ENCODE results near the gene ADAM12.

Gene ADAM12

DNA sequence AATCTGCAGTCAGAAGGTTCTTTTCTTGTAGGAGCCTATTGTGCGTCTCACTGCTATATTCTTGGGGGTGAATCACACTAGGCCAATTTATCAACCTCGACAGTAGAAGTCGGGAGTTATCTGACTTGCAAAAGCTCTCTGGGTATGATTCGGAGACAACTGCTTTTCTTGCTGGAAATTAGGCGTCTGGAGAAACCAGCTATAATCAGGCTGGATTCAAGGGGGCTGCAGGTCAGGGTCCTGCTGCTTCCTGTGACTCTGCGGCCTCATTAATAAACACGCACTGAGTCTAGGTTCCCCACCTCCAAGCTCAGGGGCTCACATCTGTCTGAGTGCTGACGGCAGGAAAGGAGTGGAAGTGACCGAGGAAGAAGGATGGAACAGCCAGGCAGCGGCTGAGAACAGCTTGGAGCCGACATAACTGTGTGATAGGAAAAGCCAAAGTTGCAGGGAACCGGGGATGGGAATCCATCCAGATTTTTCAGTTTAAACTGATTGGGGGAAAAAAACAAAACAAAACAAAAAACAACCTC is 307.3 kb downstream of the ADAM12 start:
- H3K36me3 ChIP-seq (ENCODE audit: insufficient read depth, low read length): no peaks in the 10 kb centered on the region
- H3K9ac ChIP-seq (ENCODE audit: low read depth, low read length): no peak overlapping the region
- no peaks in the 10 kb centered on the region for H3K4me1 ChIP-seq (ENCODE audit: insufficient read depth, low read length)
- no peaks in the 10 kb centered on the region for H3K9me3 ChIP-seq (ENCODE audit: control insufficient read depth, insufficient read depth, low read length)

DNA sequence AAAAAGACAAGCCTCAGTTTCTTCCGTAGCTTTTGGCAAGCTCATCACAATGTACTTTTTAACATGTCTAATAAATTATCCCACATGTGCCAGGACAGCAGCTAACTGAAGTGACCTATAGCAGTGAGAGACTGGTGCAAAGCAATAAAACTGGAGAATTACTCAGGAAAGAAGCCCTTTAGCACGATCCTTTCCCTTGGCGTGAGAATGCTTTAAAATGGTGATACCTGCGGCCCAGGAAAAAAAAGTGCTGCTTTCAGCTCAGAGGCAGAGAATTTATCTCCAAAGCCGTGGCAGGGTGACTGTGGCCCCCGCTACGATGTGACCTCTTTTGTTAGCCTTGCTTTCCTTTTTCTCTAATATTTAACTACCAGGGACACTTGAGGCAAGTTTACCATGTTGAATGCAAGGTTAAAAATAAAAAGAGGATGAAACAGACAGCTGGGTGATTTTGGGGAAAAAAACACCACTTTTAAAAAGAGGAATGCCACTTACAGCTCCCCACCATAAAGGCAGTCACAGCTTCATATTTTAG is 307.9 kb downstream of the ADAM12 start:
- no peak overlapping the region for H3K9ac ChIP-seq (ENCODE audit: low read depth, low read length)
- H3K4me1 ChIP-seq (ENCODE audit: insufficient read depth, low read length): no peaks in the 10 kb centered on the region
- no peaks in the 10 kb centered on the region for H3K9me3 ChIP-seq (ENCODE audit: control insufficient read depth, insufficient read depth, low read length)
- H3K36me3 ChIP-seq (ENCODE audit: insufficient read depth, low read length): no peaks in the 10 kb centered on the region

DNA sequence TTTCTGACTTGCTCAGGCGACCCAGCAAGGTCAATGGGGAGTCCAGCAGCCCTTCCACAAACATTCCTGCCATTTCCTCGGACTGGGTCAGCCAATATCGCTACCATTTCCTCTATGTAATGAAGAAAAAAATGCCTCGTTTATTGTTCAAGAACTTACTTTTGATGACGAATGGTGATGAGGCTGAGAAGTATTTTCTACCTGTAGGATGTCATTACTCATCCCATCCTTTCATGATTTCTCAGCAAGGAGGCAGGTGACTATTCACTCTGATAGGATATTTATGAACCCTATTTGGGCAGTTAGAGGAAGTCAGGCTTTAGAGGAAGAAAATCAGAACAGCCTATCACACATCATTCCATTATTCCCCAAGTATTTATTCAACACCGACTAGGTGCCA is 313.3 kb downstream of the ADAM12 start:
- no peaks in the 10 kb centered on the region for H3K4me1 ChIP-seq (ENCODE audit: insufficient read depth, low read length)
- H3K36me3 ChIP-seq (ENCODE audit: insufficient read depth, low read length): no peaks in the 10 kb centered on the region
- no peaks in the 10 kb centered on the region for H3K9me3 ChIP-seq (ENCODE audit: control insufficient read depth, insufficient read depth, low read length)
- no peak overlapping the region for H3K9ac ChIP-seq (ENCODE audit: low read depth, low read length)

DNA sequence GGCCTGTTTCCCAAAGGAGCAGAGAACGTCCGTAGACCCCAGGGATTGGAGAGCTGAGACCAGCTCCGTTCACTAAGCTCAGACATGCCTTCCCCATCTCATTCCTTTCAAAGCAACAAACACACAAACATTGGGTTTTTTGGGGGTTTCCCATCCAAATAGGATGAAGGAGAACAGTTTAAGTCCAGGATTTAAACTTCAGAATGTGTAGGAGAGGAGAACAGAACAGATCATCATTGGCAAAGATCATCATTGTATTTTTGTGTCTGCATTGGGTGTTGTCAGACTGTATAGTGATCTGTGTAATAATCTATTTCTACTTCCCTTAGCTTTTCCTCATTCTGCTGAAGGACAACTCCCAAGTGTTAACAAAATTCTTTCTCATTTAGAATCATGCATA is 314.0 kb downstream of the ADAM12 start:
- no peaks in the 10 kb centered on the region for H3K36me3 ChIP-seq (ENCODE audit: insufficient read depth, low read length)
- no peak overlapping the region for H3K9ac ChIP-seq (ENCODE audit: low read depth, low read length)
- no peaks in the 10 kb centered on the region for H3K4me1 ChIP-seq (ENCODE audit: insufficient read depth, low read length)
- H3K9me3 ChIP-seq (ENCODE audit: control insufficient read depth, insufficient read depth, low read length): no peaks in the 10 kb centered on the region

DNA sequence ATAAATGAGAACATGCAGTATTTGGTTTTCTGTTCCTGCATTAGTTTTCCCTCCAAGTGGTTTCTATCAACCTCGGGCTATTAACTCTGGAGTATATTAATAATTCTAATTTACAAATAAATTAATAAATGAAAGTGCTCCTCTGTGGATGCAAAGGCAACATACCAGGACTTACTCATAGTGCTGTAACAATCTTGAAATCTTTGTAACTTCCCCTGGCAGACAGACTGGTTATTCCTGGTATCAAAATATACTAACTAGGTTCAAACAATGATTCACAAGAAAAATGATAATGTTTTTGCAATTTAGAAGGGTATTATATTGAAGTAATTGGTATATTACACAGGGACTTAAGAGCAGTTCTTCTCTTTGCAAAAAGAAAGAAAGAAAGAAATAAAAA is 314.7 kb downstream of the ADAM12 start:
- no peaks in the 10 kb centered on the region for H3K36me3 ChIP-seq (ENCODE audit: insufficient read depth, low read length)
- no peaks in the 10 kb centered on the region for H3K9me3 ChIP-seq (ENCODE audit: control insufficient read depth, insufficient read depth, low read length)
- no peak overlapping the region for H3K9ac ChIP-seq (ENCODE audit: low read depth, low read length)
- H3K4me1 ChIP-seq (ENCODE audit: insufficient read depth, low read length): no peaks in the 10 kb centered on the region

DNA sequence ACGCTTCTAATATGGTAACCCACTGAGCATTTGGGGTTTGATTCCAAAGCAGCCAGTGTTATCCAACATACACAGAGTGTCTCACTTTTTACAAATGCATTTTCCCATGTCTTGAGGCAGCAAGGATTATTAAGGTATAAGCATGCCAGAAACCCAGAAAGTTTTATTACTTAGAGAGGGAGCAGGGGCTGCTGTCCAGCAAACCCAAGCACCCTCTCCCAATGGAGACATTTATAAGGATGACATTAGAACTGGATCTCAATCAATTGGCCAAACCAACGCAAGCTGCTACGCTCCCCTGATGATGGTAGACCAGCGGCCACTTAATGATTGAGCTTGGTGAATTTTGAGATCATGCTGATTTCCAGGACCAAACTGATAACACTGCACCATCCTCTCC is 315.7 kb downstream of the ADAM12 start:
- Histone ChIP-seq H3K4me1 (ENCODE audit: insufficient read depth, low read length) (no peaks in the 10 kb centered on the region), H3K36me3 (ENCODE audit: insufficient read depth, low read length) (no peaks in the 10 kb centered on the region), H3K9ac (ENCODE audit: low read depth, low read length) (no peak overlapping the region), H3K9me3 (ENCODE audit: control insufficient read depth, insufficient read depth, low read length) (no peaks in the 10 kb centered on the region)

DNA sequence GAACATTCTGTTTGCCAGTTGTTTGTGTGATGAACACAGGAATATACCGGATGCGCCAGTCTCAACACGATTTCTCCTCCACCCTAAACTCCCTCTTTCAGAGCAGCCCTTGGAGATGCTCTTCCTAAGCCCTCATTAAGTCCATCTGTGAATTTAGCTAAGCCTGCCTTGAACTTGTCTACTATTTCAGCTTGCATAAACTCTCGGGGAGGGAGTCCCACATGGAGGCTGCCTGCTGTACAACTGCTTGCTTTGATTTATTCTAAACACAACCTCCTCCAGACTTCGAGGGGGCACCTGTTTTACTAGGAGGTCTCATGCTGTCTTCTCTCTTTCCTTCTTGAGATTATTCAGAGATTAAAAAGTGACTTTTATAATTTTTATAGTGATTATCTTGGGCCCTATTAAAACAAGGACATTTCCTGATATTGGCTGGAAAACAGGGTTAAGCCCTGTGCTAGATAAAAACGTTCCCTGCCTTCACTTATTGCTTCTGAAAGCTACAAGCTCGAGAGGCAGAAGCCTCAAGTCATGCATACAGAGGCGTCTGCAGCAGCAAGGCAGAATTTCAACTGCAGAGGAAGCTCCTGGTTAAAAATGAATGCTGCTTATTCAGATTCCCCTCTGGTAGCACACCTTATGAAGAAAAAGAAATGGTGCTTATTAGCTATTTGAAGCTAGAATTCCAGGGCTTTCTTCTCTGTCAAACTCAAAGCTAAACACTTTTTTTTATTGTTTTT is 317.6 kb downstream of the ADAM12 start:
- Histone ChIP-seq H3K9me3 (ENCODE audit: control insufficient read depth, insufficient read depth, low read length) (no peaks in the 10 kb centered on the region), H3K9ac (ENCODE audit: low read depth, low read length) (no peak overlapping the region), H3K4me1 (ENCODE audit: insufficient read depth, low read length) (no peaks in the 10 kb centered on the region), H3K36me3 (ENCODE audit: insufficient read depth, low read length) (no peaks in the 10 kb centered on the region)

DNA sequence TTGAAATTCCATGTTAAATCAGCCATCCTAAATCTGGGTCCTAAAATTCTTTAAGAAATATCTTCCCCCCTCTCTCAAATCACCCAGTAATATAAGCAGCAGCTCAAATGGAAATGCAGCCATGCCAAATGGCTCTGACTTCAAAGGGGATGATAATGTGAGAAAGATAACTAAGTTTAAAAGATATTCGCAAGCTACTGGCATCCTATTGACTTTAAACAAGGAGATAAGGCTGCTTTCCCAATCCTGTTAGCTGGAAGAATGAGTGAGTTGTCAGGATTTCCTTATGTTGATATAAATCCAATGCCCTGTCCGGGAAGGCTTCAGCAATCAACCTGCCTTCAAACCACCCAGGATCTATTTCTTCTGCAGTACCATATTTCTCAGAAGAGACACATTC is 320.0 kb downstream of the ADAM12 start:
- Histone ChIP-seq H3K4me1 (ENCODE audit: insufficient read depth, low read length) (no peaks in the 10 kb centered on the region), H3K9me3 (ENCODE audit: control insufficient read depth, insufficient read depth, low read length) (no peaks in the 10 kb centered on the region), H3K36me3 (ENCODE audit: insufficient read depth, low read length) (no peaks in the 10 kb centered on the region), H3K9ac (ENCODE audit: low read depth, low read length) (no peak overlapping the region)

DNA sequence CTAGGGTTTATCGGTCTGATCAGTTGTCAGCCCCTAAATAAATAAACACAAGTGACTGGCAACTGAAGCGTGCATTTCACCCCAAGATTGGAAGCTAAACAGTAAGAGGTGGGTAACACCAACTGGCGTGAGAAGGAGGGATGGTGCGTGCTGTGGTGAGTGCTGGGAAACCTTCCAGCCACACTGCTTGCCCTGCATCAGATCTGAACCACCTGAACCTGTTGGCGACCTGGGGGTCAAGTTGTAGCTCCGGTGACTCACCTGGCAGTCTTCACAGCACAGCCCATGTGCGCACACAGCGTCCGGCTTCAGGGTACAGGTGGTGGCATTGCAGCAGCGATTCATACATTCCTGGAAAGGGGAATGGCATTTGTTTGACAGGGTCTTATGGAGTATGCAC is 321.8 kb downstream of the ADAM12 start:
- Histone ChIP-seq H3K9ac (ENCODE audit: low read depth, low read length) (no peak overlapping the region), H3K4me1 (ENCODE audit: insufficient read depth, low read length) (no peaks in the 10 kb centered on the region), H3K9me3 (ENCODE audit: control insufficient read depth, insufficient read depth, low read length) (no peaks in the 10 kb centered on the region), H3K36me3 (ENCODE audit: insufficient read depth, low read length) (no peaks in the 10 kb centered on the region)

DNA sequence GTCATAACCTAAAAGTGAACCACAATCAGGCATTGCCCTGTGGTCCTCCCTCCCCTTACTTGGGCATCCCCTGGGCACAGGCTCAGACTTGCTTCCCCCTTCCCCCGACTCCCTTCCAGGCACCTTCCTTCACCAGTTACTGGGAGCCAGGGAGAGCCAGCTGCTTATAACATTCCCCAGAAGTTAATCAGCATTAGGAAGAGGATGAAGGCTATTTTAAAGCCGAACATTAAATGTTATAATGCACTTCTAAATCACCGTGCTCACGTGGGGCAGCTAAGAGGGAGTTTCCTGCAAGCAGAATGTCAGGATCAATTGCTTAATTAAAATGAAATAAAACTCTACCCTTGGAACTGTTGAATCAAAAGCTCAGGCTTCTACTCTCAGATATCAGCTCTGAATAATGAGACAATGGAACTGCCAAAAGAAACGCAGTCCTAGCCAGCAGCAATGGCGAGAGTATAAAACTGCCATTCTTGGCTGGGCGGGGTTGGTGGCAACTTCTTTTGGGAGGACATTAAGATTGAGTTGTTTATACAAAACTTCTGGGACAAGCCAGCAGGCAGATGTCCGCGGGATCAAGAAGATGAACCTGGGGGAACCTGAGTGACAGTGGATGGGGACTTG is 322.4 kb downstream of the ADAM12 start:
- no peaks in the 10 kb centered on the region for H3K4me1 ChIP-seq (ENCODE audit: insufficient read depth, low read length)
- no peak overlapping the region for H3K9ac ChIP-seq (ENCODE audit: low read depth, low read length)
- no peaks in the 10 kb centered on the region for H3K9me3 ChIP-seq (ENCODE audit: control insufficient read depth, insufficient read depth, low read length)
- no peaks in the 10 kb centered on the region for H3K36me3 ChIP-seq (ENCODE audit: insufficient read depth, low read length)

DNA sequence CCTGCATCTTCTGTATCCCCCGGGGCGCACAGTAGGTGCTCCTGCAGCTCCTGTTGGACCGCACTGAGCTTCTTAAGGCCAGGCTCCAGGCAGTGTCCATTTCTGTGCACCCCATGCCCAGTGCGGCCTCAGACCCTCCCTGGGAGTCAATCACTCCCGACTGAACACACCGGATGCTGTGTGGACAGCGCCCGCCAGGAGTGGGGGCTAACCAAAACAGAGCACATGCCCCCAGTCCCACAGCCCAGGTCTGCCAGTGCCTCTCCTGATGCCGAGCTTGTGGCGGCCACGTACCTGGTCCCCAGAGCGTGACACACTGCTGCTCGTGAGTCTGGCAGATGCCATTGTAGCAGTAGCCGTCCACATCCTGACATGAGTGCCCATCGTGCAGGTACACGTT is 323.8 kb downstream of the ADAM12 start:
- no peaks in the 10 kb centered on the region for H3K4me1 ChIP-seq (ENCODE audit: insufficient read depth, low read length)
- no peaks in the 10 kb centered on the region for H3K9me3 ChIP-seq (ENCODE audit: control insufficient read depth, insufficient read depth, low read length)
- no peaks in the 10 kb centered on the region for H3K36me3 ChIP-seq (ENCODE audit: insufficient read depth, low read length)
- H3K9ac ChIP-seq (ENCODE audit: low read depth, low read length): no peak overlapping the region

DNA sequence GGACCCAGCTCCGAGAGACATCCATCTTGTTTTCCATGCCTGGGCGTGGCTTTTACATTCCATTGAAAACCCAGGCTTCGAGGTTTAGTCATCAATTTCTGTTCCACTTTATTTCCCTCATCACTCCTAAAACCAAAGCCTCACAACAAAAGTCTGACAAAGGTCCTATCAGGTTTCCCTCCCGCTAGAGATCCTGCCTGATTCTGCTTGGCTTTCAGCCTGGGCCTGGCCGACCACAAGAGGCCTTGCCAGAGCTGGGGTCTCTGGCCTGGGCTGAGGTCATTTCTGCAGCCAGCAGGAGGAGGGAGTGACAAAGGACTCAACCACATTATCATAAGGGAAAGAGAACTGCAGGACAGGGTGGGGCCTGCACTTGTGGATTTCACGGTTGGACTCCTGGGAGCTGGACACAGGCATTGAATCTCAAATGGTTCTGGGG is 324.9 kb downstream of the ADAM12 start:
- H3K9ac ChIP-seq (ENCODE audit: low read depth, low read length): no peak overlapping the region
- H3K36me3 ChIP-seq (ENCODE audit: insufficient read depth, low read length): no peaks in the 10 kb centered on the region
- H3K4me1 ChIP-seq (ENCODE audit: insufficient read depth, low read length): no peaks in the 10 kb centered on the region
- no peaks in the 10 kb centered on the region for H3K9me3 ChIP-seq (ENCODE audit: control insufficient read depth, insufficient read depth, low read length)

DNA sequence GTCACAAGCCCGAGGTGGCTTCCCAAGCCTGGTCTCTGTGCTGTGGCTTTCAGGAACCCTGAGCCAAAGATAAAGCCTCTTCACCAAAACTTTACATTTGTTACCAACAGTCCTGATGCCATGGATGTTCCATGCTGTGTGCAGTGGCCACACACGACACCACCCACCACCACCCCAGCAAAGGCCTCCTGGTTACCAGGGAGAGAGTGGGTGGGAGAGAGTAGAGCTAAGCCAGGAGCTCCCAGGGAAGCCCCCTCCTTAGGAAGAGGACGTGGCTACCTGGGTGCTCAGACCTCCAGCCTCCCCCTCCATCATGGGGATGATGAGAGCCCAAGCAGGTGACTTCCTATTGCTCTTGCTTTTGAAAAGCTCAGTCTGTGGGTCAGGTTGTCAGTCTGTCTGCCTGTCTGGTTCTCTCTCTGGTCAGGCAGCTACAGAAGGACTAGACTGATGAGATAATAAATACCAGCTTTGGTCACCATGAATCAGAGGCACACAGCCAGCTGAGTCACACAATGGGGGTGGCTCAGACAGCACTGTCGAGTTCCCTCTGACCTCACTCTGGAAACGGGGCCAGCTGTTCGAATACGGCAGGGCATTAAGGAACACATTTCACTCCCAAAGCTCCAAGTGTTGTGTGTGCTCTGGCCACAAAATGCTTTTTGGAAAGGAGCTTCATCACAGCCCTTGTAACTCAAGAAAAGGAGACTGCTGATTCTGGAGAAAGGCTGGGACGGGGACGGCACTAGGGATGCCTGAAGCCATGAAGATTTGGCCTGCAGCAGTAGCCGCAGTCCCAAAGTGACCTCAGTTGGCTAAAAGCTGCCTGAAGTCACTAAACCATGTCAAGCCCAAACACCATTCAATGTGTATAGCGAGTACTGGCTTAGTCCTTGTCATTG is 325.9 kb downstream of the ADAM12 start:
- Histone ChIP-seq H3K9me3 (ENCODE audit: control insufficient read depth, insufficient read depth, low read length) (no peaks in the 10 kb centered on the region), H3K4me1 (ENCODE audit: insufficient read depth, low read length) (no peaks in the 10 kb centered on the region), H3K36me3 (ENCODE audit: insufficient read depth, low read length) (no peaks in the 10 kb centered on the region), H3K9ac (ENCODE audit: low read depth, low read length) (no peak overlapping the region)

DNA sequence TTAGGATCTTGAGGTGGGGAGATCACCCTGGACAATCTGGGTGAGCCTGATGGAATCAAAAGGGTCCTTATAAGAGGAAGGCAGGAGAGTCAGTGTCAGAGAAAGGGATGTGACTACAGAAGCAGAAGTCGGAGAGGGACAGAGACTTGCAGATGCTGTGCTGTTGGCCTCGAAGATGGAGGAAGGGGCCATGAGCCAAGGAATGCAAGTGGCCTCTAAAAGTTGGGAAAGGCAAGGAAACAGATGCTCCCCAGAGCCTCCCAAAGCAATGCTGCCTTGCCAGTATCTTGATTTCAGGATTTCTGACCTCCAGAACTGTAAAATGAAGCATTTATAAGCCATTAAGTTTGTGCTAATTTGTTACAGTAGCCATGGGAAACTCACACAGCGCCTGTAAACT is 326.8 kb downstream of the ADAM12 start:
- no peaks in the 10 kb centered on the region for H3K36me3 ChIP-seq (ENCODE audit: insufficient read depth, low read length)
- no peaks in the 10 kb centered on the region for H3K9me3 ChIP-seq (ENCODE audit: control insufficient read depth, insufficient read depth, low read length)
- H3K4me1 ChIP-seq (ENCODE audit: insufficient read depth, low read length): no peaks in the 10 kb centered on the region
- H3K9ac ChIP-seq (ENCODE audit: low read depth, low read length): no peak overlapping the region

All from ES-I3 (cell line).